Neural cell (in vitro differentiated cells): ENCODE data around the gene KASH5. TPM values are rescaled to one million over a fixed set of nuclear protein-coding genes. Genes with fewer than 3 reads are reported as not detected.

Experiments used
- H2AFZ ChIP-seq: fragments of 200-600, 300-800 bp; sonication (generic), shearing (Covaris generic); 2 replicates; pipeline ENCODE4 v1.6.0; 2014; ENCODE audit warnings: low read depth, mild to moderate bottlenecking, antibody characterized with exemption, low read length, moderate library complexity
- H3F3A ChIP-seq: fragments of 200-600 bp; shearing (Covaris generic); 2 replicates; pipeline ENCODE4 v1.6.1; 2016; ENCODE audit warnings: mild to moderate bottlenecking, moderate library complexity, mixed read lengths, antibody characterized with exemption, low read length; ENCODE audit not compliant: insufficient read depth, poor library complexity, severe bottlenecking
- H3K27ac ChIP-seq: fragments of 200-600, 300-800 bp; sonication (generic), shearing (Covaris generic); 2 replicates; pipeline ENCODE4 v1.5.1; 2014; ENCODE audit warnings: mild to moderate bottlenecking, low read length, moderate library complexity
- H3K27me3 ChIP-seq: fragments of 300-800, 200-600 bp; sonication (generic), shearing (Covaris generic); 2 replicates; pipeline ENCODE4 v1.6.0; 2014; ENCODE audit warnings: mild to moderate bottlenecking, low read depth, low read length, moderate library complexity; ENCODE audit not compliant: insufficient read depth
- H3K36me3 ChIP-seq: fragments of 300-800, 200-600 bp; sonication (generic), shearing (Covaris generic); 2 replicates; pipeline ENCODE4 v1.5.1; 2014; ENCODE audit warnings: mild to moderate bottlenecking, antibody characterized with exemption, low read length, moderate library complexity; ENCODE audit not compliant: insufficient read depth
- H3K4me2 ChIP-seq: fragments of 300-800, 200-600 bp; sonication (generic), shearing (Covaris generic); 2 replicates; pipeline ENCODE4 v1.6.0; 2014; ENCODE audit warnings: mild to moderate bottlenecking, low read length
- H3K4me3 ChIP-seq: fragments of 300-800, 200-600 bp; sonication (generic), shearing (Covaris generic); 2 replicates; pipeline ENCODE4 v1.5.1; 2014; ENCODE audit warnings: mild to moderate bottlenecking, low read length, moderate library complexity
- H3K79me2 ChIP-seq: fragments of 200-600 bp; shearing (Covaris generic); replicated peaks from 2 replicates; pipeline ENCODE4 v1.6.0; 2014; ENCODE audit warnings: mild to moderate bottlenecking, low read length, moderate library complexity; ENCODE audit not compliant: insufficient read depth
- H3K9ac ChIP-seq: fragments of 300-800, 200-600 bp; sonication (generic), shearing (Covaris generic); 2 replicates; pipeline ENCODE4 v1.6.1; 2016; ENCODE audit warnings: mild to moderate bottlenecking, low read length, mixed read lengths
- H3K9me2 ChIP-seq: fragments of 200-600 bp; shearing (Covaris generic); 2 replicates; pipeline ENCODE4 v1.6.1; 2016; ENCODE audit warnings: mild to moderate bottlenecking, low read length, mixed read lengths; ENCODE audit not compliant: insufficient read depth
- H3K9me3 ChIP-seq: fragments of 200-600, 300-800 bp; sonication (generic), shearing (Covaris generic); 2 replicates; pipeline ENCODE4 v1.6.1; 2016; ENCODE audit warnings: mild to moderate bottlenecking, mixed run types, low read length, moderate library complexity, mixed read lengths
- H4K20me1 ChIP-seq: fragments of 200-600 bp; shearing (Covaris generic); 2 replicates; pipeline ENCODE4 v1.6.1; 2016; ENCODE audit warnings: mild to moderate bottlenecking, mixed run types; ENCODE audit not compliant: insufficient read depth
- EP300 ChIP-seq: fragments of 450-650 bp; conservative IDR thresholded peaks from 2 replicates; pipeline ENCODE4 v1.6.1; 2014; ENCODE audit warnings: antibody characterized with exemption, mild to moderate bottlenecking, moderate library complexity; ENCODE audit not compliant: poor library complexity, severe bottlenecking
- EZH2 ChIP-seq: fragments of 200-600, 300-800 bp; shearing (Covaris generic), sonication (generic); IDR thresholded peaks from 2 replicates; pipeline ENCODE4 v1.6.1; 2014; ENCODE audit warnings: antibody characterized with exemption, low read length, borderline replicate concordance, mild to moderate bottlenecking; ENCODE audit not compliant: insufficient read depth, poor library complexity, severe bottlenecking
- MXI1 ChIP-seq: fragments of 450-650 bp; conservative IDR thresholded peaks from 2 replicates; pipeline ENCODE4 v1.6.1; 2014; ENCODE audit warnings: antibody characterized with exemption, mild to moderate bottlenecking; ENCODE audit not compliant: poor library complexity, severe bottlenecking
- POLR2AphosphoS5 ChIP-seq: IDR thresholded peaks from 2 replicates; pipeline ENCODE4 v1.6.1; 2012
- RAD21 ChIP-seq: fragments of 450-650 bp; conservative IDR thresholded peaks from 2 replicates; pipeline ENCODE4 v1.6.1; 2014; ENCODE audit warnings: antibody characterized with exemption, mild to moderate bottlenecking, moderate library complexity
- SMC3 ChIP-seq: fragments of 450-650 bp; conservative IDR thresholded peaks from 2 replicates; pipeline ENCODE4 v1.6.1; 2014; ENCODE audit warnings: antibody characterized with exemption, mild to moderate bottlenecking, moderate library complexity; ENCODE audit not compliant: poor library complexity
- TAF1 ChIP-seq: IDR thresholded peaks from 2 replicates; pipeline ENCODE4 v1.6.1; 2012; ENCODE audit warnings: low read depth
- polyA plus RNA-seq: library from polyadenylated mRNA; depleted of rRNA; stranded (reverse); fragments of >200 nt; gene quantifications from 2 replicates; pipeline ENCODE4 v1.2.3, GENCODE V29; 2014
- TF ChIP-seq, protein P1 (sequence below): IDR thresholded peaks from 2 replicates; pipeline ENCODE4 v1.6.1; 2012; ENCODE audit warnings: borderline replicate concordance
- TF ChIP-seq, protein P2 (sequence below): fragments of 450-650 bp; IDR thresholded peaks from 2 replicates; pipeline ENCODE4 v1.5.1; 2014; ENCODE audit warnings: antibody characterized with exemption, mild to moderate bottlenecking, moderate library complexity; ENCODE audit not compliant: poor library complexity, severe bottlenecking

Gene KASH5
- polyA plus RNA-seq, 1 donor from 2014 or later: 0.11 TPM

DNA sequence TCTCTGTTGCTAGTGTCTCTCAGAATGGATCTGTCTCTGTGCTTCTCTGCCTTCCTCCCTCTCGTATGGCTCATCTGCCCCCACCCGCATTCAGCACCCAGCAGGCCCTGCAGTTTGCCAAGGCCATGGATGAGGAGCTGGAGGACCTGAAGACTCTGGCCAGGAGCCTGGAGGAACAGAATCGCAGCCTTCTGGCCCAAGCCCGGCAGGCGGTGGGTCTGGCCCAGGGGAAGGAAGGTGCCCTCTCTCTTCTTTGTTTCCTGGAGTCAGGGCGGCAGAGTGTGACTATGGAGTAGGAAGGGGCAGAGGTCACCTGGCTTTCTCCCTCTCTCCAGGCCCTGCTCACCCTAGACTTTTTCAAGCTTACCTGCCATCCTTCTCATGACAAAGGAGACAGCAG is 10.9 kb downstream of the KASH5 start:
- H3K79me2 ChIP-seq: no peaks in the 10 kb centered on the region
- no peaks in the 10 kb centered on the region for H3K27me3 ChIP-seq
- no peaks in the 10 kb centered on the region for H3K36me3 ChIP-seq
- H3K4me3 ChIP-seq: no peak overlapping the region
- no peaks in the 10 kb centered on the region for H3K9me3 ChIP-seq
- no peak overlapping the region for H3K27ac ChIP-seq
- H2AFZ ChIP-seq: no peak overlapping the region
- no peak for TF ChIP-seq POLR2AphosphoS5
- H4K20me1 ChIP-seq: no peaks in the 10 kb centered on the region
- no peak overlapping the region for H3K4me2 ChIP-seq
- H3K9me2 ChIP-seq: no peaks in the 10 kb centered on the region
- H3K9ac ChIP-seq: no peak overlapping the region
- no peaks in the 10 kb centered on the region for H3F3A ChIP-seq

DNA sequence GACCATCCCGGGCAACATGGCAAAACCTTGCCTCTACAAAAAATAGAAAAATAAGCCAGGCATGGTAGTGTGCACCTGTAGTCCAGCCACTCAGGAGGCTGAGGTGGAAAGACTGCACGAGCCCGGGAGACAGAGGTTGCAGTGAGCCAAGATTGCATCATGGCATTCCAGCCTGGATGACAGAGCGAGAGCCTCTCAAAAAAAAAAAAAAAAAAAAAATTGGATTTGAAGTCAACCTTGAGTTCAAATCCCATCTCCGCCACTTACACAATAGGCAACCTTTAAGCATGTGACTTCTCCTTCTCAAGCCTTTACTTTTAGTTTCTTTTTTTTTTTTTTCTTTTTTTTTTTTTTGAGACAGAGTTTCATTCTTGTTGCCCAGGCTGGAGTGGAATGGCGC is 12.0 kb downstream of the KASH5 start:
- H3K4me3 ChIP-seq: no peak overlapping the region
- no peaks in the 10 kb centered on the region for H3F3A ChIP-seq
- no peak overlapping the region for H3K4me2 ChIP-seq
- no peaks in the 10 kb centered on the region for H3K27me3 ChIP-seq
- H3K36me3 ChIP-seq: no peaks in the 10 kb centered on the region
- H3K9me2 ChIP-seq: no peaks in the 10 kb centered on the region
- H3K79me2 ChIP-seq: no peaks in the 10 kb centered on the region
- no peaks in the 10 kb centered on the region for H3K9me3 ChIP-seq
- H2AFZ ChIP-seq: no peak overlapping the region
- H3K27ac ChIP-seq: no peak overlapping the region
- H4K20me1 ChIP-seq: no peaks in the 10 kb centered on the region
- no peak overlapping the region for H3K9ac ChIP-seq
- TF ChIP-seq MXI1 (no peak), SMC3 (no peak), EP300 (no peak), EZH2 (no peak), RAD21 (no peak), POLR2AphosphoS5 (no peak), TAF1 (no peak)
- TF ChIP-seq, protein P1, sequence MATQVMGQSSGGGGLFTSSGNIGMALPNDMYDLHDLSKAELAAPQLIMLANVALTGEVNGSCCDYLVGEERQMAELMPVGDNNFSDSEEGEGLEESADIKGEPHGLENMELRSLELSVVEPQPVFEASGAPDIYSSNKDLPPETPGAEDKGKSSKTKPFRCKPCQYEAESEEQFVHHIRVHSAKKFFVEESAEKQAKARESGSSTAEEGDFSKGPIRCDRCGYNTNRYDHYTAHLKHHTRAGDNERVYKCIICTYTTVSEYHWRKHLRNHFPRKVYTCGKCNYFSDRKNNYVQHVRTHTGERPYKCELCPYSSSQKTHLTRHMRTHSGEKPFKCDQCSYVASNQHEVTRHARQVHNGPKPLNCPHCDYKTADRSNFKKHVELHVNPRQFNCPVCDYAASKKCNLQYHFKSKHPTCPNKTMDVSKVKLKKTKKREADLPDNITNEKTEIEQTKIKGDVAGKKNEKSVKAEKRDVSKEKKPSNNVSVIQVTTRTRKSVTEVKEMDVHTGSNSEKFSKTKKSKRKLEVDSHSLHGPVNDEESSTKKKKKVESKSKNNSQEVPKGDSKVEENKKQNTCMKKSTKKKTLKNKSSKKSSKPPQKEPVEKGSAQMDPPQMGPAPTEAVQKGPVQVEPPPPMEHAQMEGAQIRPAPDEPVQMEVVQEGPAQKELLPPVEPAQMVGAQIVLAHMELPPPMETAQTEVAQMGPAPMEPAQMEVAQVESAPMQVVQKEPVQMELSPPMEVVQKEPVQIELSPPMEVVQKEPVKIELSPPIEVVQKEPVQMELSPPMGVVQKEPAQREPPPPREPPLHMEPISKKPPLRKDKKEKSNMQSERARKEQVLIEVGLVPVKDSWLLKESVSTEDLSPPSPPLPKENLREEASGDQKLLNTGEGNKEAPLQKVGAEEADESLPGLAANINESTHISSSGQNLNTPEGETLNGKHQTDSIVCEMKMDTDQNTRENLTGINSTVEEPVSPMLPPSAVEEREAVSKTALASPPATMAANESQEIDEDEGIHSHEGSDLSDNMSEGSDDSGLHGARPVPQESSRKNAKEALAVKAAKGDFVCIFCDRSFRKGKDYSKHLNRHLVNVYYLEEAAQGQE: no peak
- TF ChIP-seq, protein P2, sequence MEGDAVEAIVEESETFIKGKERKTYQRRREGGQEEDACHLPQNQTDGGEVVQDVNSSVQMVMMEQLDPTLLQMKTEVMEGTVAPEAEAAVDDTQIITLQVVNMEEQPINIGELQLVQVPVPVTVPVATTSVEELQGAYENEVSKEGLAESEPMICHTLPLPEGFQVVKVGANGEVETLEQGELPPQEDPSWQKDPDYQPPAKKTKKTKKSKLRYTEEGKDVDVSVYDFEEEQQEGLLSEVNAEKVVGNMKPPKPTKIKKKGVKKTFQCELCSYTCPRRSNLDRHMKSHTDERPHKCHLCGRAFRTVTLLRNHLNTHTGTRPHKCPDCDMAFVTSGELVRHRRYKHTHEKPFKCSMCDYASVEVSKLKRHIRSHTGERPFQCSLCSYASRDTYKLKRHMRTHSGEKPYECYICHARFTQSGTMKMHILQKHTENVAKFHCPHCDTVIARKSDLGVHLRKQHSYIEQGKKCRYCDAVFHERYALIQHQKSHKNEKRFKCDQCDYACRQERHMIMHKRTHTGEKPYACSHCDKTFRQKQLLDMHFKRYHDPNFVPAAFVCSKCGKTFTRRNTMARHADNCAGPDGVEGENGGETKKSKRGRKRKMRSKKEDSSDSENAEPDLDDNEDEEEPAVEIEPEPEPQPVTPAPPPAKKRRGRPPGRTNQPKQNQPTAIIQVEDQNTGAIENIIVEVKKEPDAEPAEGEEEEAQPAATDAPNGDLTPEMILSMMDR: no peak
